GM19372 (cell line): Measurements from ENCODE around the gene NBEA.

Experiments used
- ATAC-seq: cut with Tn5 transposase; IDR thresholded peaks from one replicate; pipeline ENCODE4 v1.9.1; 2021; ENCODE audit warnings: mild to moderate bottlenecking, low read depth, moderate library complexity; ENCODE audit not compliant: unreplicated experiment

The NBEA gene

DNA sequence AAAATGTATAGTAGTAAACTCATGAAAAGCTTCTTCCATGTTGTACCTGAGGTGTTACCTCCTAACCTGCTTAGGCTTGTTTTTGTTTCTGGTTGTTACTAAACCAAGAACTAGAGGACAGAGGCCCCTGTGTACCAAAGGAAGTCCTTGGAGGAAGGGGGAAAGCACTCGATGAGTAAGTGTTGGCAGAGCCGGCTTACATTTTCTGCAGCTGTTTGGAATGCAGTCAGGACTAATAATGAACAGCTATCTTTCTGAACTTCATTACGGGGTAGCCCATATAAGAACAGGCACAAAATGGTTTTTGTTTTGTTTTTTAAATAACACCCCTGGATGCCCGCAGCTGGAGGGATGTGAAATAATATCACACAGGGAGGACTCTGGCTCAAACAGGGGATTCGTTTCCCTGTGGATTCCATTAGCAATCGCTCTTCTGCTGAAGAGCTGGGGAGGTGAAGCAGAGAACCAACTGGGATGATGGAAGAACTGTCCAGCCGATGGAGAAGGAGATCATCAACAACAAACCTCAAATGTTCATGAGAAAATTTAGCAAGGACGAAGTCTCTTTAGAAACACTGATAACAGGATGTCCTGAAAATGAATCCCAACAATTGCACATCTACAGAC, 748.6 kb downstream of the NBEA start:
- ATAC-seq: no peak

DNA sequence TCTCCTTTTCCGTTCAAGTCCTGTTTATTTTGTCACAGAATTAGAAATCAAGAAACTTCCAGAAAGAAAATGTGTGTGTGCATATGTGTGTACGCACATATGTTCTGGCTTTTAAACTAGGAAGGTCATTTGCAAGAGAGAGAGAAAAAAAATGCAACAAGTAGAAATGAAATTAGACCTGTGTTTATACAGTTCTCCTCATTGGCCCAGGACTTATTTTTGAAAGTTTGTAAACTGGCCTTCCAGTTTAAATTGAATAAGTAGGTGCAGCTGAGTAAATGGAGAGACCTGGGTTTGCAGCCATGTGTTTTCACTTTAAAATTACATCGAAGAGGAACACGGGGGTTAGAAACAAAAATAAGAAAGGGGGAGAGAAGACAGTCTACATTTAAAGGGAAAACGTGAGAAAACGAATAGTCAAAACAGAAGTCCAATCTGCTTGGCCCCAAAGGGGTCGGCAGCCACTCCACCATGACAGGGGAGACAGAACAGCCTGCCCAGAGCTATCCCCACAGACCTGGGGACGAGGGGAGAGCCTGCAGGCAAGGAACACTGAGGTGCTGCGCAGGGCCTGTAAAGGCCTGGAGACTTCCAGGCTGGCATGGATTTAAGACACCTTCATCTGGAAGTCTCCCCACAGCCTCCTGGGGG, 751.2 kb downstream of the NBEA start:
- ATAC-seq: no peak

DNA sequence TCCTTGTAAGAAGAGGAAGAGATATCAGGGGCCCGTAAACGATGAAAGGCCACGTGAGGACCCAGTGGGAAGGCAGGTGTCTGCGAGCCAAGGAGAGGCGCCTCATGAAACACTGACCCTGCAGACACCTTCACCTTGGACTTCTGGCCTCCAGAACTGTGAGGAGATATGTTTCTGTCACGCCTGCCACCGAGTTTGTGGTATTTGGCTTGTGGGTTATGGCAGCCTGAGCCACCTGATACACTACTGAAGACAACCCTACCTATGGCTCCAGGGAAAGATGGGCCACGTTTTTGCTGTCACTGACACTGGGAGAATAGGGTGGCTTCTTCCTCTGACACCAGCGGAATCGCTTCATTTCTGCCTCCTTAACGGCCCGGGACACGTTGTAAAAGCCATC, 752.0 kb downstream of the NBEA start:
- no peak for ATAC-seq

DNA sequence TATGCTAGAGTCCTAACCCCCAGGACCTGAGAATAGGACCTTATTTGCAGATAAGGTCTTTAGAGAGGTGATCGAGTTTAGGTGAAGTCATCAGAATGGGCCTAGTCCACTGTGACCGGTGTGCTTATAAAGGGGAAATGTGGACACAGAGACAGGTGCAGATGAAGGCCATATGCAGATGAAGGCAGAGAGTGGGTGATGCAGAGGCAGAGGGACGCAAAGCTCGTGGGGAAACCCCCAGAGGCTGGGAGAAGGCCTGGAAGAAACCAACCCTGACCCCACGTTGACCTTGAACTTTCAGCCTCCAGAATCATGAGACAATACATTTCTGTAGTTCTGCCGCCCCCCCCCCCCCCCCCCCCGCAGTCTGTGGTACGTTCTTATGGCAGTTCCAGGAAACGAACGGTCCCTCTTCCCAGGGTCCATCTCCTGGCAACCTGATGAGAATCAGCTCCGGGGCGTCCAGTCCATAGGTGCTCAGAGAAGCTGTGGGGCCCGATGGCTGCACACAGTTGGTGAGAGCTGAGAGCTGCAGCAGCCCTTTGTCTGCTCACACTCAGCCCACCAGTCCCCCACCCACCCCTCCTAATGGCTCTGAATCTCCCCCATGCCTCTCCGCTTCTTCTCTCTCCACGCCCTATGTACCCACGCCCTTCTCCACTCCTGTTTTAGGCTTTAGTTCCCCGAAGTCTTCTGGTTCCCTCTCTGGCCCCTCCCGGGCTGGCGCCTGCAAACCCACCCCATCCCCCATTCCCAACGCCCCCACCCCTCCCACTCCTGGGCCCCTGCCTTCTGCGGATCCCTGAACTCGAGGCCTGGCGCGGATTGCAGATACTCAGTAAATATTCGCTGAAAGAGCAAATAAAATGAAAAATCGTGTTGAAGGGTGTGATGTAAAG, 752.7 kb downstream of the NBEA start:
- peak; percentile 56 for ATAC-seq

DNA sequence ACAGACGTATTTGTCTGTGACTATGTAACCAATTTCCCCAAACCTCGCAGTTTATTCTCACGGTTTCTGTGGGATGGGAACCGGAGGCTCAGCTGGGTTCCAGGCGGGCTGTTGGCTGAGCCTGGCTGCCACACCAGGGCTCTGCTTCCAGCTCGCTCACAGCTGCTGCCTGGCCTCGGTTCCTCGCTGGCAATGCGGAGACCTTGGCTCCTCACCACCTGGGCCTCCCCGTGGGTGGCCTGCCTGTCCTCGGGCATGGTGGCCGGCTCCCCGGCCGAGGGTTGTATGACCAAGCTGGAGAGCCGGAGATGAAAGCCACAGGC, 753.3 kb downstream of the NBEA start:
- ATAC-seq: no peak

DNA sequence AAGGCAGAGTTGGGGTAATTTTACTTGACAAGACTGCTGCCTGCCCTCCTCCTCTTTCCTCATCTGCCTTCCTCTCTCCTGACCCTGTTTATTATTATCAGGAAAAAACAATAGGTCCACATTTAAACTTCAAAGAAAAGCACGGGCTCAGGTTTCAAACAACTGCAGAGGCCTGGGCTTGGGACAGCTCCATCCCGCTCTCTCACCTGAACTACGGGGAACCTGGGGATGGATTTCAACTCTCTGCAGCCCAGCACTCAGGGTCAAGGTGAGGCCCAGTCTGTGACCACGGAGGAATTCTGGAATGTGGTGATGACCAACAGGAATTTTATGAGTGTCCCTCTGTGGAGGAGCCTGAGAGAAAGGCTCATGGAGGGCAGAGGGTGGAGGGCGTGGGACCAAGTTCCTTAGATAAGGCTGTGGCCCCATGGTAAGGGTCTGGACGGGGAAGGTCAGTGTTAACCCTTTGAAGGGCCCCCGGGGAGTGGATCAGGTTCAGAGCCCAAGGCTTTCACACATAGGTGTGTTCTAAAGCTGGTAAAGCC, 755.2 kb downstream of the NBEA start:
- ATAC-seq: no peak

DNA sequence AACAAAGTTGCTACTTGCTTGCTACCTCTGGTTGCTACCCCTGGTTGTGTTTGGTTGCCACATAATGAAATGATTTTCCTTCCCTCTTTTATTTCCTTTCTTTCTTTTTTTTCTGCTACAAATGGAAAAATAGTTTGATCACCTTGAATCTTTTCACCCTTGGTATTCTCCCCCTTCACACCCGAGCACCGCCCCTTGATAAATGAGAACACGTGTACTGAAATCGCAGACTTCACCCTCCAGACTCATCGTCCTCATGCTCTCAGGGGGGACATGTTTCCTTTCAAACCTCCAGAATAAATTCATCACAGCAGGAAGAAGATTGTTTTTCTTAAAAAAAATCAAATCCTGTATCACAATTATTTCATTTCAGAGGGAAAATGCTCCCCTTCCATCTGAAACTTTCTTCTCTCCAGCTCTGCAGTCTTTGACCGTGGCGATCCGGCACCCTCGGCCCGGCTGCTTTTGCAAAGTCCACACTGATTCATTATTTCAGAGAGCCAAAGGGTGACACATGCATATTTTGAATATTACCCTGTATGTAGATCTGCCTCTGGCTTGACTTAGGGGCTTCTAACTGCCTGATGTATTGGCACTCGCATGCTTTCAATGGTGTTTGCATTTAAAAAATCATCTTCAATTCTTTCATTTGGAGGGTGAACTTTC, 757.0 kb downstream of the NBEA start:
- ATAC-seq: no peak

DNA sequence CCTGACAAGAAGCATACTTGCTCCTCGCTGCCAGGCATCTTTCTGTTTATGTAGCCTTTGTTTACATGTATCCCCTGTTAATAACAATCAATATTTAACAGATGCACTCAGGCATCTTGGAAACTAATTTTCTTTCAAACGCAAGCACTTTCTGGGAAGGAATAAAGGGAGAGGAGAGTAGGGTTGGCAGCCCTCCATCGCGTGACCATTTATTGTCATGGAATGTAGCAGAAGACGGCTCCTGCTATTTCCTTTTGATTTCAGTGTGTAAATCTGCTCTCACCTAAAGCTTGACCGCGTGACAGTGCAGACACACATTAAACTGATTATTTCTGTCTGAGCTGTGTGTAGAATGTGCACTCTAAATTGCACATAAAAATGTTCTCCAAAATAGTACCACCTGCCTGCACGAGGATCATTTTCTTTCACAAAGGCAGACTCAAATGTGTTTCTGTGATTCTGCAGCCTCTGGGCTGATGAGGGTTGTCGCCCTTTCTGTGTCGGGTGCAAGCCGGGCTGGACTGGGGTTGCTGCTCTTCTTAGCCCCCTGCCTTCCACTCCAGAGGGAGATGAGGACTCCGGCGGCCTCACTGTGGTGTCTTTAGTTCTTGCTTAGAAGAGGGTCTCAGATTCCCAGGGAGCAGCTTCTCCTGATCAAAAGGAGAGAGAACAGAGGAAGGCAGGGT, 757.9 kb downstream of the NBEA start:
- no peak for ATAC-seq

DNA sequence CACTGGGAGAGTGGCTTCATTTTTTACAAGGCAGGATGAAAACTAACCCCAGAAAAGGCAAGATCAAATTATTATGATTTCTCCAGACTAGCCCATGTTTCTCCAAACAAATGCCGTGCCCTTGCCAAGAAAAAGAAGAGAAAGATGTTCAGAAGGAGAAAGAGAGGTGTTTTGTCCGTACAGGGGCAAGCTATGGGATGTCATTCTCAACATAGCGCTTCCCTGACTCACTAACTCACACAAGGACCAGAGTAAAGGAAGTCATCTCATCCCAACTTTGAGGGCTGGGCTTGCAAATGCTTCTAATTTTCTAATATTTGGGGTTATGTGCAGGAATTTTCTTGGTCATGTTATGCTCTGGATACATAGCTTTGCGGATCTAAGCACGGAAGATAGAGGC, 758.6 kb downstream of the NBEA start:
- no peak for ATAC-seq

DNA sequence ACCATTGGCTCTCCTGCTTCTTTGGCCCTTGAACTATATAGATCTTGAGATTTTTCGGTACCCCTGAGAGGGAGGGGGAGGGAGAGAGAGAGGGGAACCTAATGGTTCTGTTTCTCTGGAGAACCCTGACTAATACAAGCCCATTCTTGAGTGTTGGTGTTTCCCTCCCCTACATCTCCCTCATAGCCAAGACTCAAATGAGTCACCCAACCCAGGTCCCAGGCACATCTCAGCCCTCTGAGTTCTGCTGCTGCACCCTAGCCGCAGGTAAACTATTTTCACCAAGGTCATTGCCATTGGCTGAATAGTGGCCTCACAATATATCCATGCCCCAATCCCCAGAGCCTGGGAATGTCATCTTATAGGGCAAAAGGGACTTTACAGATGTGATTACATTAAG, 760.2 kb downstream of the NBEA start:
- ATAC-seq: no peak

DNA sequence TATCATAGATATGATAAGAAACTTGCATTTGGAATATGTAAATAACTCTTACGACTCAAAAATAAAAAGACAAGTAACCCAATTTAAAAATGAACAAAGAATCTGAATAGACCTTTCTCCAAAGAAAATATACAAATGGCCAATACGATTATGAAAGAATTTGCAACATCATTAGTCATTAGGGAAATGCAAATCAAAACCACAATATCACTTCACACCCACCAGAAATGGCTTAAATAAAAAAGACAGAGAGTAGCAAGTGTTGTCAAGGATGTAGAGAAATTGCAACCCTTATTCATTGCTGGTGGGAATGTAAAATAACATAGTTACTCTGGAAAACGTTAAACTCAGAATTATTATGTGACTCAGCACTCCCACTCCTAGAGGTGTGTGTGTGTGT, 761.0 kb downstream of the NBEA start:
- ATAC-seq: no peak

DNA sequence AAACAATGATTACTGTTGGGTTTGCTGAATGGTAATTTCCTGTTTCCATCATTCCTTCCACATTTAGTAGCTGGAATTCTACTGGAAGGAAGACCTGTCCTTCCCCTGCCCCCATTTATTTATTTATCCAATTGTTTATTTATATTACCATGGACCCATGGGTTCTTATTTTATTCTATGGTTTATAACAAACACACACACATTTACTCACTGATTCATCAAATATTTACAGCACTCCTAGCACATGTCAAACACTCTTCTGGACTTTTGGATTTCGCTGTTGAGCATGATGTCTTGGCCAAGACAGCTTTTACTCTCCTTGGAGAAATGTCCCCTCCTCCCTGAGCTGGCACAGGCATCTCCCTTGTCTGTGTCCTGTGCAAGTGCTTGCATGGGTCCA, 762.3 kb downstream of the NBEA start:
- ATAC-seq: no peak

DNA sequence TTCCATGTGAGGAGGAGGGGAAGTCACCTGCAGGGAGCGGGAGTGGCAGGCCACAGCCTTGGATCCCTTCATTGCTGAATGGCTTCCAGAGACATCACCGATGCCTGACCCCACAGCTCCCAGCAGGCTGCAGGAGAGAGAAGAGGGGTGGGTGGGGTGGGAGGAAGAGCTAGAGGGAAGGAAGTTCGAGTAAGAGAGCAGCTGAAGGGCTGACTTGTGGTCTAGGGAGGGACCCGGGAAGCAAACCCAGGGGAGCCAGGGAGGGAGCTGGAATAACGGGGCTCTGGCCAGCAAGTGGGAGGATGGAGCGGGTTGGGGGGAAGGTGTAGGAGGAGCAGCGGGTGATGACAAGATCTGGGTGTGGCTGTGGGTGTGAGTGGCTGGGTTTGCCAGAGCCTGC, 764.2 kb downstream of the NBEA start:
- ATAC-seq: no peak

DNA sequence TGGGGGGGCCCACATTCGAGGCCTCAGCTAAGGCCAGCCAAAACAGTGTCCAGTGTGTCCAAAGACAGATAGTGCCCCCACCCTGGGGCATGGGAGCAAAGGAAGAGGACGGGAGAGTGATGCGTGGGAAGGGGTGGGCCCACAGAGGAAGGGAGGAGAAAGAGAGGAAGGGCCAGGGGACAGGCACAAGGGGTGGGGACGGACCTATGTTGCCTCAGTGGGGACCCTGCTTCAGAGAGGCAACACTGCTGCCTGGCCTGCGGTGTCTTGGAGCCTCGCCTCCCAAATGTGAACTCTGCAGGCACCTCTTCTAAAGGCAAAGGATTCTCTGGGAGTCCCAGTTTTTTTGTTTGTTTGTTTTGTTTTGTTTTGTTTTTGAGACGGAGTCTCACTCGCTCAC, 764.7 kb downstream of the NBEA start:
- ATAC-seq: no peak

DNA sequence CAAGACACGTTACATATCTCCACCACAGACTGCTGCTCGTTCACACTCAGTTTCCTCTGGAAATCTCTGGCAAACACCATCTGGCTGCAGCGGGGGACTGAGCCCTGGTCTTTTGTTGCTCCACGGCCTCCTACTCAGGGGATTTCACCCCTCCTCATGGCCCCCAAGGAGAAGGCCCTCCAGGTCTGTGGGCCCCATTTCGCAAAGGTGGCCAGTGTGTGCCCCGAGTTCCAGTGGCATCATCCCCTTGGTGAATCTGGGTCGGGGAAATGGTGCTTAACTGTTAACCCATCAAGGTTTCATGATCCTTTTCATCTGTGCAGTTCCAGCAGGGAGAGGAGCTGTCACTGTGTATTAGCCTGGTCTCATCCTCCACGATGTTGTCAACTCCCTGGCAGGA, 769.8 kb downstream of the NBEA start:
- no peak for ATAC-seq

DNA sequence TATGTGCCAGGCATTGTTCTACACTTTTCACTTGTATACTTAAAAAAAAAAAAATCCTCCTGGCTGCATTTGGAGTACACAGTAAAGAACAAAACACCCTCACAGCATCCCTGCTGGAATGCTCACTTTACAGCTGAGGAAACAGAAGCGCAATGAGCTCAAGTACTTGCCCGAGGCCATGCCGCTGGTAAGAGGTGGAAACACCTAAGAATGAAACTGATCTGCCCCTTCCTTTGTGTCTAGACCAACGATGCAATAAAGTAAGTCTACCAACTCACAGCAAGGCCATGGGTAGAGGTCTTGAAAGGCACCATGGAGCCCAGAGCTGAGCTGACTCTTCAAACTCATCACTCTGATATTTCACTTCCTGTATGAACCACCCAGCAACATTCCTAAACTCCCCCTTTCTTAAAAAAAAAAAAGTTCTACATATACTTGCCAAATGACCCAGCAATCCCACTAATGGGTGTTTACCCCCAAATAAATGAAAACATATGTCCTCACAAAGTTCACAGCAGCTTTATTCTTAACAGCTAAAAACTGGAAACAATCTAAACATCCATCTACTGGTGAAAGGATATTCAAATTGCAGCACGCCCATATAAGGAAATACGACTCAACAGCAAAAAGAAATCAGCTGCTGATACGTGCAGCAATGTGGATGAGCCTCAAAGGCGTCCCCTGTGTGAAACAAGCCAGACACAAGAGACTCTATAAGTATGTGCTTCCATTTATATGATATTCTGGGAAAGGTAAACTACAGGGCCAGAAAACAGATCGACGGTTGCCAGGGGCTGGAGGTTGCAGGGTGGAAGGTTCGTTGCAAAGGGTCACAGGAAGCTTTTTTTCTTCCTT, 771.1 kb downstream of the NBEA start:
- ATAC-seq: no peak

DNA sequence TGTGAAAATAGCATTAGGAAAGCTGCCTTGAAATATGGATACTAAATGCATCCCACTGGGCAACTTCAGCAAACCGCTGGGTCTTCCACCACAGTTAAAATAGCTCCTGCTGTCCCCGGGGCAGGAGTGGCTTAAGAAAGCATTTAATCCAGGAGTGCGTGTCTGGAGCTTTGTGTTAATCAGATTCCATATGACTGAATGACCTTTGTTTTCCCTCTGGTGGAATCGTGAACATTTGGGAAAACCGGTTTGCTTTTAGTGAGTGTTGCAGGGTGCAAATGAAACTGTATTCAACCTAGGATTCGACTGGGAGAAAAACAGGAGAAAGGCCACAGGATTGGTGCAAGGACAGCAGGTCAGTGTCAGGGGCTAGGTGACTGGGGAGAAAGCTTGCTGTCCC, 772.1 kb downstream of the NBEA start:
- no peak for ATAC-seq

DNA sequence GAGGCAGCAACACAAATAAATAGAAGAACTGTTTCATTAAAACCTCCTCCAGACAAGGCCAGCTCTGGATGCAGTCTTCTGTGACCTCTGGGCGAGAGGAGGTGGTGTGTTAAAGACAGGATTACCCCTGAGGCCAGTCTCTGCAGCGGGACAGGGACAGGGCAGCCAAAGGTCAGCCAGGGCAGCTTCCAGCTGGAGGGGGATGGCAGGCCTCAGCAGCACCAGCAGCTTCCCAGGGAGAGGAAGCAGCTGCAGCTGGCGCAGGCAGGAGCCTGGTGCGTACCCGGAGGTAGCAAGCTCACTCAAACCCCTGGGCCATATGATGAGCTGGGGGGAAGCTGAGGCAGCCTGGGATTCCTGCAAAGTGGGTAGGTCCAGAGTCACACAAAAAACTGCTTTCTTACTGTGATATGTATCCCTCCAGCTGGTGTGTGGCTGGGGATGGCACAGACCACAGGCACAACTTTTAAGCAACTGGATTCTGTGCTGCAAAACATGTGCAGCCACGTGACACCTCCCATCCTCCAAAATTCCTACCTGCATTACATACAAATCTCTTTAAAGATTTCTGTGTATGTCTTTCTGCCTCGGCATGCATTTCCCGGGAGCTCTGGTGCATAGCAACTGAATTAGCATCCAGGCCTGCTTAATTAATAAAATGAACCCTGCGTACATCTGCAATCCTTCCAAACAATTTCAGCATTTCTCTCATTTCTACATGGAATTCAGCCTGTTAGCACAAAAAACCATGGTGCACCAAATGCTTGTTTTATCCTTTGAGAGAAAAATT, 772.7 kb downstream of the NBEA start:
- ATAC-seq: no peak

DNA sequence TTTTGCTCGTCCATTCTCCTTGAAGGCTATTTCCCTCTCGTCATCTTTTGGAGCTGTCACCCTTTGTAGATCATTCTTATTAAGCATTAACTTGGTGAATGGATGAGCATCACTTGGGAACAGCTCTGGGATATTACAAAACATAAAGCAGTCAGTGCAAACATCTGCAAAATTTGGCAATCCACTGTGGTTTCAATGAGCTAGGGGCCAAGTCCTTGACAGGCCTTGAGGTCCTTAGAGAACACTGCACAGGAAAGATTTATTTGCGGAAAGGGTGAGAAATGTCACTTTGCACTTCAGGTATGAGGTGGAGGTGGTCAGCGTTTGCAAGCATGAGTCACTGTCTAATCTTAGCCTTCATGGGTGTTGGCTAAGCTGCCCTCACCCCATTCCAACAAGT, 774.1 kb downstream of the NBEA start:
- no peak for ATAC-seq
